GM19023 (cell line): ENCODE measurements around the gene OR5H15.
A peak's percentile ranks its signal among the peaks of the same experiment; 100 is the strongest.
"Not testable (repeated sequence)": the region's sequence is repeated elsewhere in the genome, so short reads cannot be mapped to it uniquely, and the experiment has no call there.

Experiments used
- ATAC-seq: cut with Tn5 transposase; IDR thresholded peaks from one replicate; pipeline ENCODE4 v1.9.1; 2021; ENCODE audit warnings: mild to moderate bottlenecking, moderate library complexity; ENCODE audit not compliant: unreplicated experiment

OR5H15 gene

GRCh38 chr3:98166396-98166795 lies at the start of gene OR5H15:
TSS of gene OR5H15 (plus strand) at chr3:98166696. CDS start at chr3:98168700, 2,004 bp downstream.
- ATAC-seq: no peak

- no peak for ATAC-seq
These were observed 36.1 kb upstream of the OR5H15 start, which contains the start of gene OR5H1 for GRCh38 chr3:98130421-98130820. TSS of gene OR5H1 (plus strand) at chr3:98130721. CDS start at chr3:98132698, 1,977 bp downstream.

GRCh38 chr3:98136631-98137030 lies 29.9 kb upstream of the OR5H15 start:
- ATAC-seq: no peak

GRCh38 chr3:98137826-98138557 lies 28.5 kb upstream of the OR5H15 start:
- not testable (repeated sequence) for ATAC-seq

- ATAC-seq: no peak
These were observed 26.0 kb upstream of the OR5H15 start for GRCh38 chr3:98140531-98140930.

GRCh38 chr3:98147179-98147578 lies 19.3 kb upstream of the OR5H15 start, which contains the start of gene OR5H14:
TSS of gene OR5H14 (plus strand) at chr3:98147479. CDS start at chr3:98149386, 1,907 bp downstream.
- ATAC-seq: no peak

GRCh38 chr3:98148751-98149150 lies 17.7 kb upstream of the OR5H15 start:
- no peak for ATAC-seq

- not testable (repeated sequence) for ATAC-seq
These were observed 17.0 kb upstream of the OR5H15 start for GRCh38 chr3:98149456-98149855.

GRCh38 chr3:98151241-98151640 lies 15.3 kb upstream of the OR5H15 start:
- ATAC-seq: no peak

GRCh38 chr3:98171071-98171470 lies 4.6 kb downstream of the OR5H15 start:
- no peak for ATAC-seq

- ATAC-seq: no peak
These were observed 6.1 kb downstream of the OR5H15 start for GRCh38 chr3:98172621-98173020.

GRCh38 chr3:98180319-98180890 lies 13.9 kb downstream of the OR5H15 start:
- no peak for ATAC-seq

- no peak for ATAC-seq
These were observed 15.7 kb downstream of the OR5H15 start for GRCh38 chr3:98182196-98182595.

- no peak for ATAC-seq
These were observed 18.7 kb downstream of the OR5H15 start for GRCh38 chr3:98185180-98185579.

- peak; percentile 82 for ATAC-seq
These were observed 22.0 kb downstream of the OR5H15 start for GRCh38 chr3:98188545-98188944.

- ATAC-seq: not testable (repeated sequence)
These were observed 24.4 kb downstream of the OR5H15 start for GRCh38 chr3:98190911-98191310.

- not testable (repeated sequence) for ATAC-seq
These were observed 29.8 kb downstream of the OR5H15 start for GRCh38 chr3:98196293-98196692.

GRCh38 chr3:98199020-98199419 lies 32.5 kb downstream of the OR5H15 start:
- ATAC-seq: no peak

GRCh38 chr3:98209244-98209643 lies 42.7 kb downstream of the OR5H15 start:
- no peak for ATAC-seq

GRCh38 chr3:98213276-98213675 lies 46.8 kb downstream of the OR5H15 start:
- ATAC-seq: no peak

- ATAC-seq: no peak
These were observed 48.6 kb downstream of the OR5H15 start for GRCh38 chr3:98215051-98215450.
